GM06990 (cell line): ENCODE data around the gene INPP5A.

Experiments
- DNase-seq: peaks from one replicate; pipeline ENCODE4 v3.0.0-alpha.2; 2011; ENCODE audit not compliant: insufficient read length; ENCODE audit errors: extremely low read depth
- H3K27me3 ChIP-seq: replicated peaks from 2 replicates; pipeline ENCODE4 v1.6.0; 2011; ENCODE audit warnings: low read length; ENCODE audit not compliant: control insufficient read depth, insufficient read depth
- H3K36me3 ChIP-seq: 2 replicates; pipeline ENCODE4 v1.5.1; 2011; ENCODE audit warnings: low read length; ENCODE audit not compliant: control insufficient read depth, insufficient read depth
- H3K4me3 ChIP-seq: replicated peaks from 2 replicates; pipeline ENCODE4 v1.5.1; 2011; ENCODE audit warnings: low read depth, mild to moderate bottlenecking, control low read depth, low read length
- TF ChIP-seq, protein P1 (sequence below): IDR thresholded peaks from 2 replicates; pipeline ENCODE4 v1.5.1; 2011; ENCODE audit warnings: low read length, control low read depth, mild to moderate bottlenecking, inconsistent platforms; ENCODE audit not compliant: insufficient read depth, poor library complexity, severe bottlenecking

INPP5A gene

DNA sequence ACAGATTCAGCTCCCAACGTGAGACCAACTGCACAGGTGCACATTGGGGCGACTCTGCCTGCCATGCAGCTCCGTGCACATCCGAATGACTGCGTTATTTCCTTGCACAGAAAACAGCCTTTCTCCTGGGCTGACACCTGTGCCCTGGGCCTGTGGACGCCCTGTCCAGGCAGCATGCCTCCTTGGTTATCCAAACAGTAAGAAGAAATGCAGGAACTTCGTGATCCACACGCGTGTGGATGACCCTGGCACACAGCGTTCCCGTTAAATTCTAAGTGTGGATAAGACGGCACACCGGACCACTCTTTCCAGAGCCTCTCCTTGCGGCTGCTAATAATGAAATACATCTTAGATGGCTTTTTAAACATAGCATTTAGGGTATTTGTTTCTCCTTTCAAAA, 208.8 kb downstream of the INPP5A start:
- no peak for DNase-seq
- Histone ChIP-seq H3K4me3 (no peak overlapping the region), H3K27me3 (no peaks in the 10 kb centered on the region), H3K36me3 (peaks cover 3% of the 10 kb centered on the region)
- TF ChIP-seq, protein P1, sequence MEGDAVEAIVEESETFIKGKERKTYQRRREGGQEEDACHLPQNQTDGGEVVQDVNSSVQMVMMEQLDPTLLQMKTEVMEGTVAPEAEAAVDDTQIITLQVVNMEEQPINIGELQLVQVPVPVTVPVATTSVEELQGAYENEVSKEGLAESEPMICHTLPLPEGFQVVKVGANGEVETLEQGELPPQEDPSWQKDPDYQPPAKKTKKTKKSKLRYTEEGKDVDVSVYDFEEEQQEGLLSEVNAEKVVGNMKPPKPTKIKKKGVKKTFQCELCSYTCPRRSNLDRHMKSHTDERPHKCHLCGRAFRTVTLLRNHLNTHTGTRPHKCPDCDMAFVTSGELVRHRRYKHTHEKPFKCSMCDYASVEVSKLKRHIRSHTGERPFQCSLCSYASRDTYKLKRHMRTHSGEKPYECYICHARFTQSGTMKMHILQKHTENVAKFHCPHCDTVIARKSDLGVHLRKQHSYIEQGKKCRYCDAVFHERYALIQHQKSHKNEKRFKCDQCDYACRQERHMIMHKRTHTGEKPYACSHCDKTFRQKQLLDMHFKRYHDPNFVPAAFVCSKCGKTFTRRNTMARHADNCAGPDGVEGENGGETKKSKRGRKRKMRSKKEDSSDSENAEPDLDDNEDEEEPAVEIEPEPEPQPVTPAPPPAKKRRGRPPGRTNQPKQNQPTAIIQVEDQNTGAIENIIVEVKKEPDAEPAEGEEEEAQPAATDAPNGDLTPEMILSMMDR, result no peak

DNA sequence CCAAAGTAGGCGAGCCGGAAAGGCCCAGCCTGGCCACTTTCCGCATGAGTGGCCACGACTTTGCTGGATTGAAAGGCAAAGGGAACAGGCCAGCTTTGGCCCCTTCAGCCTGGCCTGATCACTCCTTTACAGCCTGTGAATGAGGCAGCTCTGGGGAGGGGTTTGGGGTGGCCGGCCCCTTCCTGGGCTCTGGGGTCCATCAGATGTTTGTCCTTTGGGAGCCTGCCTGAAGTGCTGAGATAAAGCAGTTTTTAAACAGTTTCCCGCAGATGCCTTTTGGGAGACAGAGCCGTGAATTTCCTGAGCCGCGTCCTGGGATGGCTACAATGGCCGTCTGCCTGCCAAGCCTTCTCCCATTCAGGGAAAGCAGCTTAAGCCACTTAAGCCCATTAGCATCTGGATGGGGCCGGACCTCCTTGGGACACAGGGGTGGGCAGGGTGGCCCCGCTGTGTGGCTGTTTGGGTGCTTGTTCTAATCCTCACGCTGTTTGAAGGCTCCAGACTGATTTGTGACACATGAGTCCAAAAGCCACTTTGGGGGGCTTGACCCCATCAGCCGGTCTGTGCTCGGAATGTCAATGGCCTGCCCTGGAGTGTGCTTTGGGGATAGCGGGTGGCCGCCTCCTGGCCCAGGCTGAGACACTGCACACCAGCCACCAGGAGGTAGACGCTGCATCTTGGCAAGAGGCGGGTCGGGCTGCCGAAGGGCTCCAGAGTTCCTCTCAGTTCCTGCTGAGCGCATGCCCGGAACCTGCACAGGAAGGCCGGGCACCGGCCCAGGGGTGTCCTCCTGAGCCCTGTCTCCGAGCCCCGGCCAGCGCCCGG, 209.4 kb downstream of the INPP5A start:
- DNase-seq, result no peak
- TF ChIP-seq, protein P1, result no peak
- H3K4me3 ChIP-seq, result no peak overlapping the region
- H3K27me3 ChIP-seq, result no peaks in the 10 kb centered on the region
- H3K36me3 ChIP-seq, result peaks cover 3% of the 10 kb centered on the region

DNA sequence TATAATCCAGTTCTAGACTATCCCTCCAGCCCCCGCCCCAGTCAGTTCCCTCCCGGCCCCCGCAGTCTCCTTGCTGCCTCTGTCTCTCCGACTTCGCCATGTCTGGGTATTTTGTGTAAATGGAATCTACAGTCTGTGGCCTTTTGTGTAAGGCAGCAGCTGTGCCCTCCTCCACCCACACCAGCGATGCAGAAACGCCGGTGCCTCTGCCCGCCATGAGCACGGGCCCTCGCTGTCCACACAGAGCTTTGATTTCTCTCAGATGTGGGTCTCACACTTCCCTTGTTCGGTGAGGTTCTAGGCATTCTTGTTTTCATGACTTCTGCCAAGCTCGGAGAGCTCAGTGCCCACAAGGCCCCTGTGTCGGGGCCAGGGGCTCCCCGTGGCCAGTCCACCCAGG, 210.5 kb downstream of the INPP5A start:
- Histone ChIP-seq H3K36me3 (peaks cover 3% of the 10 kb centered on the region), H3K27me3 (no peaks in the 10 kb centered on the region), H3K4me3 (no peak overlapping the region)
- DNase-seq, result no peak
- TF ChIP-seq, protein P1, result no peak

DNA sequence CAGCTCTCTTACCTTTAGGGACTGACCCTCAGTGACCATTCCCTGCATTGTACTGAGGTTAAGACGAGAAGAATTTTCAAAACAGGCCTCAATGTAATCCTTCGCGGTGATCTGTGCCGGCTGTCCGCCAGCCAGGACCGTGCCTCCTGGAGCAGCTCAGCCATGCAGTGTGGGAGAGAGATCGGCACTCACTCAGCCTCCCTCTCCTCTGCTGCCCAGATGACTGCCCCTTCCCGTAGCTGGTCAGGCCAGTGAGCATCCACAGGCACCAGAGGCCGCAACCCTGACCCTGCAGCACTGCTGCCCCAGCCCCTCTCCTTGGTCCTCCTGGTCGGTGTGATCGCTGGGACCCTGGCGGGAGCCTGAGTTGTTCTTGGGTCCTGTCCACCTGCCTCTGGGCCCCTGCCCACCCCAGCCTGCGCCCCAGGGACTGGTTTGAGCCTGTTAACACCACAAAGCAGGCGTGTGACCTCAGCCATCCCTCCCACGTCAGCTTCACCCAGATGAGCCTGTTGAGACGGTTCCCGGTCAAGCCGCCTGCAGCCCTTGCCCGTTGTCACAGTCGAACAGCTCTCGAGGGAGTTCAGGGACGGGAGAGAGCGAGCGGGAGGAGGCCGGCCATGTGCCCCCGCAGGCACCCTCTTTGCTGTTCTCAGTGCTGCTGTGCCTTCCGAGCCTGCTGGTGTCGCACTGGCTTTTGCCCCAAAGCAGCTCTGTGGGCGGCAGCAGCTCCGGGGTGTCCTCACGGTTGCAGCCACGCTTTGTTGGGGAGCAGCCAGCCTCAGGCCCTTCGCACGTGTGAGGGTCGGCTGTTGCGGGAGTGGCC, 211.2 kb downstream of the INPP5A start:
- Histone ChIP-seq H3K36me3 (peaks cover 3% of the 10 kb centered on the region), H3K4me3 (no peak overlapping the region), H3K27me3 (no peaks in the 10 kb centered on the region)
- no peak for DNase-seq
- TF ChIP-seq, protein P1, result no peak

DNA sequence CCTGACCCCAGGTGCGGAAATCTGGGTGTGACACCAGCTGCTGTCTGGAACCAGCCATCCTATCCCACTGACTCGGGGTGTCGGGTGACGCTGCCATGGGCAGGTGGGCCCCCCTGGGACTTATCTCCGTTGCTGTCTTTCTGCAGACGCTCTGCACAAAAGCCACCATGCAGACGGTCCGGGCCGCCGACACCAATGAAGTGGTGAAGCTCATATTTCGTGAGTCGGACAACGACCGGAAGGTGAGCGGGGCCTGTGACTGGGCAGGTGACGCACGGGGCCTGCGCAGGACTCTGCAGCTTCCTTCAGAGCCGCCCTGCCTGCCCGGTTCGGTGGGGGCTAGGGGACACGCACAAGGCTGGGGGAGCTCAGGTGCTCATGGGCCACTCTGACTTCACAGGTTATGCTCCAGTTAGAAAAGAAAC, 211.8 kb downstream of the INPP5A start:
- TF ChIP-seq, protein P1, result no peak
- H3K4me3 ChIP-seq, result no peak overlapping the region
- peaks cover 3% of the 10 kb centered on the region for H3K36me3 ChIP-seq
- no peak for DNase-seq
- no peaks in the 10 kb centered on the region for H3K27me3 ChIP-seq
